HG02938 (cell line): ENCODE measurements around the gene OTUD4.
"Not testable (repeated sequence)": the region's sequence is repeated elsewhere in the genome, so short reads cannot be mapped to it uniquely, and the experiment has no call there.

ENCODE experiments used
- ATAC-seq: cut with Tn5 transposase; IDR thresholded peaks from one replicate; pipeline ENCODE4 v1.9.1; 2021; ENCODE audit warnings: mild to moderate bottlenecking, moderate library complexity; ENCODE audit not compliant: unreplicated experiment

The OTUD4 gene

GRCh38 chr4:145180298-145181090 lies at the start of gene OTUD4:
Gene OTUD4 (minus strand): TSS chr4:145180589. CDS start chr4:145179973, 616 bp downstream.
- peak; percentile 78 for ATAC-seq

GRCh38 chr4:145223228-145223627 lies 42.8 kb upstream of the OTUD4 start:
- ATAC-seq, result not testable (repeated sequence)

GRCh38 chr4:145221529-145221928 lies 41.1 kb upstream of the OTUD4 start:
- not testable (repeated sequence) for ATAC-seq

- ATAC-seq, result no peak
Measured at GRCh38 chr4:145219090-145219489, 38.7 kb upstream of the OTUD4 start.

- peak; percentile 86 for ATAC-seq
Measured at GRCh38 chr4:145218251-145218650, 37.9 kb upstream of the OTUD4 start.

GRCh38 chr4:145217349-145217748 lies 37.0 kb upstream of the OTUD4 start:
- ATAC-seq, result no peak

GRCh38 chr4:145216535-145216934 lies 36.1 kb upstream of the OTUD4 start:
- ATAC-seq, result no peak

GRCh38 chr4:145213245-145213644 lies 32.9 kb upstream of the OTUD4 start:
- no peak for ATAC-seq

- ATAC-seq, result no peak
Measured at GRCh38 chr4:145207934-145208333, 27.5 kb upstream of the OTUD4 start.

- ATAC-seq, result no peak
Measured at GRCh38 chr4:145203410-145203809, 23.0 kb upstream of the OTUD4 start.

GRCh38 chr4:145200366-145200765 lies 20.0 kb upstream of the OTUD4 start:
- no peak for ATAC-seq

- no peak for ATAC-seq
Measured at GRCh38 chr4:145199051-145199716, 18.8 kb upstream of the OTUD4 start.

- ATAC-seq, result no peak
Measured at GRCh38 chr4:145196747-145197146, 16.4 kb upstream of the OTUD4 start.

- peak; percentile 95 for ATAC-seq
Measured at GRCh38 chr4:145195167-145195952, 15.0 kb upstream of the OTUD4 start.

GRCh38 chr4:145189981-145190380 lies 9.6 kb upstream of the OTUD4 start:
- ATAC-seq, result no peak

- ATAC-seq, result peak; percentile 91
Measured at GRCh38 chr4:145186729-145187128, 6.3 kb upstream of the OTUD4 start.

GRCh38 chr4:145183581-145183980 lies 3.2 kb upstream of the OTUD4 start:
- no peak for ATAC-seq

- ATAC-seq, result no peak
Measured at GRCh38 chr4:145183023-145183422, 2.6 kb upstream of the OTUD4 start.

GRCh38 chr4:145182222-145182621 lies 1.8 kb upstream of the OTUD4 start:
- ATAC-seq, result no peak

GRCh38 chr4:145181091-145181501 lies 707 bp upstream of the OTUD4 start:
- ATAC-seq, result peak; percentile 2

GRCh38 chr4:145179861-145180297 lies 510 bp downstream of the OTUD4 start:
- peak; percentile 21 for ATAC-seq
